Lower leg skin (tissue), 3 donors: ENCODE data around the gene TTC39C.

Source experiments
- CTCF ChIP-seq, 3 donors: fragments of 450-650 bp; IDR thresholded peaks; one replicate each; pipeline ENCODE4 v1.5.1; 2016; ENCODE audit warnings: antibody characterized with exemption in 3 of 3, mild to moderate bottlenecking in 3 of 3, moderate library complexity in 2 of 3
- POLR2A ChIP-seq, 2 donors: fragments of 450-650 bp; IDR thresholded peaks; one replicate each; pipeline ENCODE4 v1.6.1; 2016 to 2017; ENCODE audit warnings: antibody characterized with exemption in 2 of 2, mild to moderate bottlenecking in 1 of 2, moderate library complexity in 1 of 2

GRCh38 chr18:24015639-24016631 lies 1.4 kb downstream of the TTC39C start:
- TF ChIP-seq CTCF (IDR thresholded peaks at IDR 0.05), result no peak
- no peak for TF ChIP-seq POLR2A (IDR thresholded peaks at IDR 0.05)
